ENCODE results near the gene EPN3. TPM values are rescaled to one million over a fixed set of nuclear protein-coding genes. Genes with fewer than 3 reads are reported as not detected.

The EPN3 gene
- total and polyA plus RNA-seq, 8 donors, result 6.4 to 117 (median 45.1) TPM

GRCh38 chr17:50571681-50572080, 39.1 kb downstream of the EPN3 start:
- intact Hi-C loops (cut with DNase I; ENCODE audit: low total_unique reads), result no loop called here
- Histone ChIP-seq H3K27me3 (peaks cover 0 to 14% (median 0%) of the 10 kb centered on the region in 3 donors), H3K4me1 (no peaks in the 10 kb centered on the region), H3K4me3 (no peak overlapping the region), H3K27ac (no peak overlapping the region), H3K9me3 (no peaks in the 10 kb centered on the region), H3K36me3 (no peaks in the 10 kb centered on the region)
- TF ChIP-seq POLR2A (IDR thresholded peaks at IDR 0.05) (no peak), POLR2AphosphoS5 (IDR thresholded peaks at IDR 0.05) (no peak), EP300 (IDR thresholded peaks at IDR 0.05) (no peak)
- TF ChIP-seq, protein P1, sequence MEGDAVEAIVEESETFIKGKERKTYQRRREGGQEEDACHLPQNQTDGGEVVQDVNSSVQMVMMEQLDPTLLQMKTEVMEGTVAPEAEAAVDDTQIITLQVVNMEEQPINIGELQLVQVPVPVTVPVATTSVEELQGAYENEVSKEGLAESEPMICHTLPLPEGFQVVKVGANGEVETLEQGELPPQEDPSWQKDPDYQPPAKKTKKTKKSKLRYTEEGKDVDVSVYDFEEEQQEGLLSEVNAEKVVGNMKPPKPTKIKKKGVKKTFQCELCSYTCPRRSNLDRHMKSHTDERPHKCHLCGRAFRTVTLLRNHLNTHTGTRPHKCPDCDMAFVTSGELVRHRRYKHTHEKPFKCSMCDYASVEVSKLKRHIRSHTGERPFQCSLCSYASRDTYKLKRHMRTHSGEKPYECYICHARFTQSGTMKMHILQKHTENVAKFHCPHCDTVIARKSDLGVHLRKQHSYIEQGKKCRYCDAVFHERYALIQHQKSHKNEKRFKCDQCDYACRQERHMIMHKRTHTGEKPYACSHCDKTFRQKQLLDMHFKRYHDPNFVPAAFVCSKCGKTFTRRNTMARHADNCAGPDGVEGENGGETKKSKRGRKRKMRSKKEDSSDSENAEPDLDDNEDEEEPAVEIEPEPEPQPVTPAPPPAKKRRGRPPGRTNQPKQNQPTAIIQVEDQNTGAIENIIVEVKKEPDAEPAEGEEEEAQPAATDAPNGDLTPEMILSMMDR (IDR thresholded peaks at IDR 0.05), result no peak
- DNase-seq, result no peak
- WGBS, 5 donors, result 83 to 90% (median 86%) methylated on average over 14 to 19 of the region's 19 CpGs

DNA sequence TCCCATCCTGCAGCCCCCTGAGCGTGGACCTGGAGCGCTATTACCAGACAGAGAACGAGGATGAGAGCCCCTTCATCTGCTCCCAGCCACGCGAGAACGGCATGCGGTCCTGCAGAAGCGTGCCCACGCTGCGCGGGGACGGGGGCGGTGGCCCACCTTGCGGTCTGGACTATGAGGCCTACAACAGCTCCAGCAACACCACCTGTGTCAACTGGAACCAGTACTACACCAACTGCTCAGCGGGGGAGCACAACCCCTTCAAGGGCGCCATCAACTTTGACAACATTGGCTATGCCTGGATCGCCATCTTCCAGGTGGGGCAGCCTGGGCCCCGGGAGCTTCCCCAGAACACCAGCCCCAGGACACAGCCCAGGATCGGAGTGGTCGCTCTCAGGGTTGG, 40.0 kb downstream of the EPN3 start:
- Histone ChIP-seq H3K27ac (no peak overlapping the region), H3K36me3 (no peaks in the 10 kb centered on the region), H3K4me1 (no peaks in the 10 kb centered on the region), H3K4me3 (no peak overlapping the region), H3K9me3 (no peaks in the 10 kb centered on the region), H3K27me3 (peaks cover 0 to 6% (median 0%) of the 10 kb centered on the region in 3 donors)
- DNase-seq, result no peak
- WGBS, 5 donors, result 94 to 100% (median 95%) methylated on average over 9 to 20 of the region's 20 CpGs
- intact Hi-C loops (cut with DNase I; ENCODE audit: low total_unique reads), result no loop called here
- TF ChIP-seq POLR2AphosphoS5 (IDR thresholded peaks at IDR 0.05), result no peak
- no peak for TF ChIP-seq POLR2A (IDR thresholded peaks at IDR 0.05)
- TF ChIP-seq EP300 (IDR thresholded peaks at IDR 0.05), result no peak
- TF ChIP-seq, protein P1 (IDR thresholded peaks at IDR 0.05), result no peak

DNA sequence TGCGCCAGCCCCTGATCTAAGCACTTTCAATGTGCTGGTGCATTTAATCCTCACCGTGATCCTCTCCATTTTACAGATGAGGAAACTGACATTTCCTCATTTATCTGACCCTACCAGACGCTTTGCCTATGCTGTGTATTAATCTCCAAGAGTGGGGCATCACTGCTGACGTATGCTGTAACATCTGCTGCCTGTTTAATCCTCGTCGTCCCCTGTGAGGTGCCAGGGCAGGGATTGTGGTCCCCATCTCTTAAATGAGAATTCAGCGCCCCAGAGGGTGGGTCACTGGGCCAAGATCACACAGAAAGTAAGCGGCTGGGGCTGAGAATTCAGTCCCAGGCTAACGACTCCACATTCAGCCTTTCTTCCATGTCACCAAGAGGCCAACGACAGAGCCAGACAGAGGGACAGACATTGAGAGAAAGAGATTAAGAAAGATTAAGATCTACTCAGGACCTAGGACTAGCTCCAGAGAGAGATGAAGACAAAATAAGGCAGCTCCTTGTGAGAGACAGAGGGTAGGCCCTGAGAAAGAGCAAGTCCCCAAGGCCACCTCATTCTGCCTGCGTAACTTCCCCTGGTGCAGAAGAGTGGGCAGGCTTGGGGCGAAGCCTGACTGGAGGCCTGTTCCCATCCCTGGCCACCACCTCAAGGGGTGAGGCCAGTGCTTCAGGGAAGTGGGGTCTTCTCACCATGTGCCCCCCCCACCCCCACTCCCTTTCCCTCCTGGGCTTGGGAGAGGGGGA, 41.5 kb downstream of the EPN3 start:
- H3K9me3 ChIP-seq, result no peaks in the 10 kb centered on the region
- TF ChIP-seq POLR2A (IDR thresholded peaks at IDR 0.05) (no peak), POLR2AphosphoS5 (IDR thresholded peaks at IDR 0.05) (no peak), EP300 (IDR thresholded peaks at IDR 0.05) (no peak)
- TF ChIP-seq, protein P1 (IDR thresholded peaks at IDR 0.05), result no peak
- no peak overlapping the region for H3K27ac ChIP-seq
- H3K36me3 ChIP-seq, result no peaks in the 10 kb centered on the region
- H3K4me1 ChIP-seq, result no peaks in the 10 kb centered on the region
- WGBS, 5 donors, result 81 to 91% (median 87%) methylated on average over 12 of the region's 12 CpGs
- intact Hi-C loops (cut with DNase I; ENCODE audit: low total_unique reads), result no loop called here
- peaks cover 0 to 7% (median 0%) of the 10 kb centered on the region in 3 donors for H3K27me3 ChIP-seq
- no peak for DNase-seq
- H3K4me3 ChIP-seq, result no peak overlapping the region

GRCh38 chr17:50575581-50576210, 43.2 kb downstream of the EPN3 start:
- 82 to 91% (median 83%) methylated on average over 21 to 33 of the region's 33 CpGs for WGBS, 5 donors
- no peak for DNase-seq
- intact Hi-C loops (cut with DNase I; ENCODE audit: low total_unique reads), result no loop called here

More at GRCh38 chr17:50575581-50576210, 43.2 kb downstream of the EPN3 start:
- Histone ChIP-seq H3K9me3 (no peaks in the 10 kb centered on the region), H3K4me1 (no peaks in the 10 kb centered on the region), H3K27me3 (peaks cover 0 to 19% (median 0%) of the 10 kb centered on the region in 3 donors), H3K4me3 (no peak overlapping the region), H3K36me3 (no peaks in the 10 kb centered on the region), H3K27ac (no peak overlapping the region)
- TF ChIP-seq POLR2AphosphoS5 (IDR thresholded peaks at IDR 0.05) (no peak), POLR2A (IDR thresholded peaks at IDR 0.05) (no peak), EP300 (IDR thresholded peaks at IDR 0.05) (no peak)
- TF ChIP-seq, protein P1 (IDR thresholded peaks at IDR 0.05), result no peak
